H1 (cell line): ENCODE results near the gene CUL9. TPM values are rescaled to one million over a fixed set of nuclear protein-coding genes. Genes with fewer than 3 reads are reported as not detected.

Source experiments
- CTCF ChIA-PET: fragments of 300-600 bp; sonication (Branson Sonifier 250); formaldehyde crosslinking; loops from one replicate; lab custom pipeline; 2021; ENCODE audit not compliant: partially characterized antibody; lab: Charles Lee
- POLR2A ChIA-PET: fragments of 300-600 bp; sonication (Branson Sonifier 250); formaldehyde crosslinking; loops from one replicate; lab custom pipeline; 2021; ENCODE audit warnings: inconsistent platforms; ENCODE audit not compliant: partially characterized antibody; lab: Charles Lee
- DNase-seq, 2 experiments: peaks; one replicate each; pipeline versions ENCODE4 v3.0.0 to v3.0.0-alpha.2; 2010 to 2022; ENCODE audit warnings: low spot score in 2 of 2, low read depth in 1 of 2, mixed read lengths in 1 of 2
- FAIRE-seq: peaks from 2 replicates; lab custom pipeline; 2011; peaks lifted over from hg19 to GRCh38; lab: Jason Lieb, UNC
- H2AFZ ChIP-seq: 2 replicates; pipeline ENCODE4 v1.8.1; 2012; ENCODE audit warnings: low read length, inconsistent platforms
- H2AK5ac ChIP-seq: 2 replicates; pipeline ENCODE4 v1.6.1; 2013; ENCODE audit warnings: low read depth, low read length
- H2BK120ac ChIP-seq: replicated peaks from 2 replicates; pipeline ENCODE3; 2013; ENCODE audit warnings: low read depth, low read length, inconsistent platforms
- H2BK12ac ChIP-seq: 2 replicates; pipeline ENCODE4 v1.6.1; 2013; ENCODE audit warnings: low read depth, low read length
- H2BK15ac ChIP-seq: 2 replicates; pipeline ENCODE4 v1.6.1; 2013; ENCODE audit warnings: low read length
- H2BK20ac ChIP-seq: 2 replicates; pipeline ENCODE4 v1.6.1; 2013; ENCODE audit warnings: low read length
- H2BK5ac ChIP-seq: 2 replicates; pipeline ENCODE4 v1.6.1; 2013; ENCODE audit warnings: low read depth, low read length
- H3K14ac ChIP-seq: 2 replicates; pipeline ENCODE4 v1.6.1; 2013; ENCODE audit warnings: inconsistent platforms; ENCODE audit not compliant: insufficient read length
- H3K18ac ChIP-seq: 2 replicates; pipeline ENCODE4 v1.6.1; 2013; ENCODE audit warnings: low read length; ENCODE audit errors: extremely low read depth
- H3K23ac ChIP-seq: 2 replicates; pipeline ENCODE4 v1.6.1; 2013; ENCODE audit warnings: inconsistent platforms; ENCODE audit not compliant: insufficient read length
- H3K23me2 ChIP-seq: 2 replicates; pipeline ENCODE4 v1.6.1; 2013; ENCODE audit warnings: low read depth, low read length
- H3K27ac ChIP-seq: 2 replicates; pipeline ENCODE4 v1.6.1; 2011; ENCODE audit warnings: low read depth, low read length, inconsistent platforms
- H3K27me3 ChIP-seq, 4 experiments: replicated peaks in 1 of 4; 1 replicate in 1 of 4; 2 replicates in 3 of 4; pipeline versions ENCODE4 v1.6.1 to v1.8.1; 2011 to 2013; ENCODE audit warnings: low read length in 3 of 4, mild to moderate bottlenecking in 3 of 4, inconsistent platforms in 2 of 4, mixed read lengths in 2 of 4, moderate library complexity in 1 of 4; ENCODE audit not compliant: control insufficient read depth in 3 of 4, insufficient read depth in 3 of 4; ENCODE audit errors: extremely low read depth in 1 of 4
- H3K36me3 ChIP-seq, 4 experiments: 2 replicates each; pipeline versions ENCODE4 v1.6.1 to v1.8.1; 2011 to 2013; ENCODE audit warnings: mild to moderate bottlenecking in 4 of 4, low read length in 3 of 4, moderate library complexity in 2 of 4, control low read depth in 1 of 4, inconsistent platforms in 1 of 4; ENCODE audit not compliant: insufficient read depth in 4 of 4, control insufficient read depth in 2 of 4
- H3K4ac ChIP-seq: replicated peaks from 2 replicates; pipeline ENCODE3; 2013; ENCODE audit warnings: low read length, low read depth, mixed read lengths, inconsistent platforms; ENCODE audit not compliant: insufficient read length
- H3K4me1 ChIP-seq, 4 experiments: replicated peaks in 1 of 4; 1 replicate in 1 of 4; 2 replicates in 3 of 4; pipeline versions ENCODE4 v1.6.1 to v1.8.1; 2011 to 2013; ENCODE audit warnings: low read length in 3 of 4, inconsistent platforms in 2 of 4, mixed read lengths in 1 of 4; ENCODE audit not compliant: insufficient read depth in 4 of 4, control insufficient read depth in 3 of 4
- H3K4me2 ChIP-seq, 2 experiments: 2 replicates each; pipeline versions ENCODE4 v1.6.1 to v1.8.1; 2011 to 2013; ENCODE audit warnings: low read depth in 2 of 2, low read length in 2 of 2, control low read depth in 1 of 2, inconsistent platforms in 1 of 2, mild to moderate bottlenecking in 1 of 2; ENCODE audit not compliant: insufficient read depth in 1 of 2
- H3K4me3 ChIP-seq, 4 experiments: fragments of 200-600, 300-600 bp in 1 of 4; sonication (generic), shearing (Covaris generic), sonication (Bioruptor Twin) in 1 of 4; 2 replicates each; pipeline versions ENCODE4 v1.5.1 to v1.8.1; 2011 to 2016; ENCODE audit warnings: low read length in 4 of 4, low read depth in 3 of 4, control low read depth in 2 of 4, inconsistent platforms in 2 of 4, mild to moderate bottlenecking in 2 of 4, mixed read lengths in 1 of 4, moderate library complexity in 1 of 4; ENCODE audit not compliant: insufficient read depth in 2 of 4; ENCODE audit errors: extremely low read depth in 1 of 4
- H3K56ac ChIP-seq: replicated peaks from 2 replicates; pipeline ENCODE3; 2013; ENCODE audit warnings: low read depth, mild to moderate bottlenecking, mixed read lengths, low read length, inconsistent platforms; ENCODE audit not compliant: insufficient read length
- H3K79me1 ChIP-seq: 2 replicates; pipeline ENCODE4 v1.6.1; 2013; ENCODE audit warnings: low read depth, low read length, control low read depth
- H3K79me2 ChIP-seq, 2 experiments: 2 replicates each; pipeline versions ENCODE4 v1.6.1 to v1.8.1; 2012 to 2013; ENCODE audit warnings: low read length in 2 of 2, mild to moderate bottlenecking in 2 of 2, inconsistent platforms in 1 of 2; ENCODE audit not compliant: insufficient read depth in 2 of 2, control insufficient read depth in 1 of 2
- H3K9ac ChIP-seq, 4 experiments: replicated peaks in 1 of 4; 1 replicate in 1 of 4; 2 replicates in 3 of 4; pipeline versions ENCODE4 v1.6.1 to v1.8.1; 2011 to 2013; ENCODE audit warnings: low read depth in 3 of 4, low read length in 3 of 4, control low read depth in 2 of 4, mild to moderate bottlenecking in 2 of 4, moderate library complexity in 2 of 4, inconsistent platforms in 1 of 4; ENCODE audit errors: extremely low read depth in 1 of 4
- H3K9me3 ChIP-seq, 2 experiments: 2 replicates each; pipeline versions ENCODE4 v1.6.1 to v1.8.1; 2012 to 2013; ENCODE audit warnings: mild to moderate bottlenecking in 2 of 2, moderate library complexity in 2 of 2, control low read depth in 1 of 2, inconsistent platforms in 1 of 2, low read depth in 1 of 2, low read length in 1 of 2, mixed read lengths in 1 of 2; ENCODE audit not compliant: insufficient read depth in 2 of 2
- H4K20me1 ChIP-seq, 2 experiments: replicated peaks in 1 of 2; 2 replicates each; pipeline versions ENCODE3 to v1.8.1; 2011 to 2013; ENCODE audit warnings: inconsistent platforms in 2 of 2, low read length in 2 of 2, mild to moderate bottlenecking in 1 of 2; ENCODE audit not compliant: insufficient read depth in 2 of 2, control insufficient read depth in 1 of 2
- H4K5ac ChIP-seq: 2 replicates; pipeline ENCODE4 v1.6.1; 2013; ENCODE audit warnings: low read length, low read depth, mixed read lengths, inconsistent platforms; ENCODE audit not compliant: insufficient read length
- H4K8ac ChIP-seq: 2 replicates; pipeline ENCODE4 v1.8.0; 2013; ENCODE audit warnings: mild to moderate bottlenecking, moderate library complexity, low read length, inconsistent platforms; ENCODE audit not compliant: insufficient read depth; ENCODE audit errors: extremely low read depth
- H4K91ac ChIP-seq: replicated peaks from 2 replicates; pipeline ENCODE3; 2013; ENCODE audit warnings: low read length, mixed read lengths, inconsistent platforms; ENCODE audit not compliant: insufficient read length
- ASH2L ChIP-seq: fragments of 200-600, 300-600 bp; sonication (generic); IDR thresholded peaks from one replicate; pipeline ENCODE4 v1.7.1; 2017; ENCODE audit warnings: low read length
- E2F6 ChIP-seq: IDR thresholded peaks from 2 replicates; pipeline ENCODE4 v1.6.1; 2012; ENCODE audit warnings: inconsistent platforms
- SUZ12 ChIP-seq: fragments of 200-600 bp; sonication (generic); IDR thresholded peaks from 2 replicates; pipeline ENCODE4 v1.6.1; 2012; ENCODE audit warnings: mild to moderate bottlenecking, inconsistent platforms, low read length, moderate library complexity, mixed read lengths
- TAF1 ChIP-seq: IDR thresholded peaks from 2 replicates; pipeline ENCODE4 v1.6.1; 2011; ENCODE audit warnings: mild to moderate bottlenecking, low read depth, low read length
- WGBS, 2 experiments: shearing (Covaris generic) in 1 of 2; methylation state at CpG; one replicate each; pipeline versions ENCODE4 v1.1.6 to v1.1.7; 2013 to 2015; ENCODE audit warnings: low lambda C conversion rate in 2 of 2, mixed read lengths in 2 of 2, inconsistent platforms in 1 of 2, low coverage in 1 of 2, missing lambda C conversion rate in 1 of 2; ENCODE audit not compliant: insufficient replicate concordance in 2 of 2, insufficient coverage in 1 of 2, insufficient read length in 1 of 2; ENCODE audit errors: extremely low coverage in 1 of 2, missing lambda C conversion rate in 1 of 2; 5-methylcytosine and 5-hydroxymethylcytosine counted together
- polyA plus RNA-seq, 7 experiments: library from polyadenylated mRNA; depleted of rRNA in 3 of 7; stranded (reverse) in 5 of 7; unstranded in 2 of 7; fragments of >200 nt in 5 of 7; fragments of 200-250 nt in 2 of 7; gene quantifications; 1 replicate in 5 of 7; 2 replicates in 1 of 7; 4 replicates in 1 of 7; pipeline versions ENCODE4 v1.2.1 to v1.2.3, GENCODE V29; 2011 to 2013; ENCODE audit warnings: missing spikeins in 2 of 7, mixed read lengths in 2 of 7
- total RNA-seq: library from RNA; stranded (reverse); fragmentation: NEBNext Ultra II Directional; extraction: Animal tissue kit (Norgen Biotek cat#: 25700); gene quantifications from 2 replicates; pipeline ENCODE4 v1.2.1, GENCODE V29; 2021
- TF ChIP-seq, protein P1 (sequence below): IDR thresholded peaks from 2 replicates; pipeline ENCODE4 v1.6.1; 2012; ENCODE audit warnings: inconsistent platforms

The CUL9 gene
- total and polyA plus RNA-seq, 2 of the 8 experiments (the other 6 are each of a cell fraction or from before 2014, with no cell fraction given), result 7.7 to 9.8 TPM

- Histone ChIP-seq H3K14ac (no peak overlapping the region), H3K18ac (no peak overlapping the region), H3K4me2 (peak overlapping the region; percentile 5 to 19; a peak in 2 of 4 replicates), H4K8ac (no peak overlapping the region), H2BK5ac (no peak overlapping the region), H3K9ac (no peak overlapping the region), H3K9me3 (no peaks in the 10 kb centered on the region), H3K36me3 (no peaks in the 10 kb centered on the region), H2BK20ac (0 out of 2 replicates have a peak overlapping the region, but pooled peaks have one; percentile 6), H3K4me3 (no peak overlapping the region), H2AFZ (no peak overlapping the region), H4K5ac (no peak overlapping the region), H2AK5ac (peak overlapping the region; percentile 17; the same call in 1 of the 2 replicates), H3K27ac (no peak overlapping the region), H3K4ac (no peak overlapping the region), H2BK12ac (peak overlapping the region; percentile 45; the same call in 1 of the 2 replicates), H3K27me3 (peaks cover 2 to 36% (median 30%) of the 10 kb centered on the region in 4 experiments), H2BK15ac (peak overlapping the region; percentile 75; the same call in 1 of the 2 replicates), H3K23ac (no peak overlapping the region), H2BK120ac (no peak overlapping the region), H3K79me1 (no peaks in the 10 kb centered on the region), H3K4me1 (peaks cover 3 to 29% (median 17%) of the 10 kb centered on the region in 4 experiments), H3K23me2 (peaks cover 4% of the 10 kb centered on the region; the same call in 1 of the 2 replicates), H4K91ac (no peak overlapping the region), H4K20me1 (no peaks in the 10 kb centered on the region), H3K56ac (no peak overlapping the region), H3K79me2 (no peaks in the 10 kb centered on the region)
- 63% methylated on average over 7 of the region's 7 CpGs; no CpG with 5 or more reads in 1 of the 2 experiments for WGBS, 2 experiments
- CTCF ChIA-PET, result interaction anchor here (0.6 to 9.4 kb wide), 19 partner anchors 9 to 240 kb away, joined by 3 to 78 read pairs (median 3); partner anchors contain the start of gene CRIP3
- 0 out of 2 replicates have a peak, but pooled peaks have one; percentile 4 for TF ChIP-seq SUZ12
- TF ChIP-seq TAF1, result no peak
- TF ChIP-seq, protein P1, sequence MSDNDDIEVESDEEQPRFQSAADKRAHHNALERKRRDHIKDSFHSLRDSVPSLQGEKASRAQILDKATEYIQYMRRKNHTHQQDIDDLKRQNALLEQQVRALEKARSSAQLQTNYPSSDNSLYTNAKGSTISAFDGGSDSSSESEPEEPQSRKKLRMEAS, result peak; percentile 87
- TF ChIP-seq E2F6, result peak; percentile 69
- no peak for TF ChIP-seq ASH2L
- DNase-seq (no peak), FAIRE-seq (no peak)
- POLR2A ChIA-PET, result interaction anchor here (0.7 to 2.2 kb wide), 5 partner anchors 9 to 49 kb away, joined by 3 to 5 read pairs (median 5); no protein-coding TSS in a partner anchor
Observed at GRCh38 chr6:43267619-43268354, 85.8 kb downstream of the CUL9 start.
